Ramos (cell line): Measurements from ENCODE around the gene ANO10.

Experiments
- in situ Hi-C: fragments of 300-500 bp; cut with MboI; formaldehyde crosslinking; loops from one replicate; pipeline ENCODE4 v1.14.3; 2022; ENCODE audit warnings: low sequenced_read_pairs; ENCODE audit not compliant: unreplicated experiment

ANO10 gene

GRCh38 chr3:43435706-43436105, 186.1 kb downstream of the ANO10 start:
- in situ Hi-C loops = no loop called here

- in situ Hi-C loops = no loop called here
Measured at GRCh38 chr3:43434431-43434830, 187.4 kb downstream of the ANO10 start.

- in situ Hi-C loops = no loop called here
Measured at GRCh38 chr3:43432462-43432861, 189.3 kb downstream of the ANO10 start.

- in situ Hi-C loops = no loop called here
Measured at GRCh38 chr3:43426388-43426787, 195.4 kb downstream of the ANO10 start.

- in situ Hi-C loops = no loop called here
Measured at GRCh38 chr3:43425829-43426228, 196.0 kb downstream of the ANO10 start.

GRCh38 chr3:43423639-43424038, 198.2 kb downstream of the ANO10 start:
- in situ Hi-C loops = no loop called here

GRCh38 chr3:43423142-43423541, 198.7 kb downstream of the ANO10 start:
- in situ Hi-C loops = no loop called here

- in situ Hi-C loops = no loop called here
Measured at GRCh38 chr3:43418601-43419272, 203.1 kb downstream of the ANO10 start.

GRCh38 chr3:43417133-43417532, 204.7 kb downstream of the ANO10 start:
- in situ Hi-C loops = no loop called here

- in situ Hi-C loops = no loop called here
Measured at GRCh38 chr3:43415088-43415487, 206.7 kb downstream of the ANO10 start.

GRCh38 chr3:43413676-43414368, 208.0 kb downstream of the ANO10 start:
- in situ Hi-C loops = no loop called here

- in situ Hi-C loops = no loop called here
Measured at GRCh38 chr3:43411429-43411828, 210.4 kb downstream of the ANO10 start.

- in situ Hi-C loops = no loop called here
Measured at GRCh38 chr3:43410592-43410991, 211.2 kb downstream of the ANO10 start.

GRCh38 chr3:43409506-43409905, 212.3 kb downstream of the ANO10 start:
- in situ Hi-C loops = no loop called here

GRCh38 chr3:43406643-43407023, 215.2 kb downstream of the ANO10 start:
- in situ Hi-C loops = no loop called here

GRCh38 chr3:43405888-43406642, 215.7 kb downstream of the ANO10 start:
- in situ Hi-C loops = no loop called here

- in situ Hi-C loops = no loop called here
Measured at GRCh38 chr3:43400781-43401730, 220.8 kb downstream of the ANO10 start.

GRCh38 chr3:43400167-43400566, 221.6 kb downstream of the ANO10 start:
- in situ Hi-C loops = no loop called here

- in situ Hi-C loops = loop anchor here (25.0 kb wide), 1 partner anchor 437 kb away; no protein-coding TSS in a partner anchor
Measured at GRCh38 chr3:43399034-43399433, 222.8 kb downstream of the ANO10 start.

- in situ Hi-C loops = loop anchor here (25.0 kb wide), 1 partner anchor 432 kb away; no protein-coding TSS in a partner anchor
Measured at GRCh38 chr3:43394041-43394554, 227.7 kb downstream of the ANO10 start.
